Cardiac fibroblast (primary cell): Measurements from ENCODE around the gene PARP3.

Source experiments
- DNase-seq, 2 donors: peaks; one replicate each; pipeline versions ENCODE4 v3.0.0 to v3.0.0-alpha.2; 2010; ENCODE audit warnings: low read depth in 2 of 2
- H3K4me3 ChIP-seq, 2 donors: replicated peaks in 1 of 2; 1 replicate in 1 of 2; 2 replicates in 1 of 2; pipeline ENCODE4 v1.5.1; 2011; ENCODE audit warnings: low read depth in 2 of 2, low read length in 2 of 2, mild to moderate bottlenecking in 2 of 2, moderate library complexity in 1 of 2
- CTCF ChIP-seq: IDR thresholded peaks from one replicate; pipeline ENCODE4 v1.5.1; 2011; ENCODE audit warnings: low read depth, mild to moderate bottlenecking, low read length, inconsistent platforms

PARP3 gene

GRCh38 chr3:51962854-51963530 lies 20.8 kb downstream of the PARP3 start:
- TF ChIP-seq CTCF: no peak
- DNase-seq: peak in 1 of 2 donors; percentile 12
- no peak overlapping the region for H3K4me3 ChIP-seq

- H3K4me3 ChIP-seq: no peak overlapping the region
Measured at GRCh38 chr3:51963951-51964451, 21.8 kb downstream of the PARP3 start.

GRCh38 chr3:51964521-51964920 lies 22.4 kb downstream of the PARP3 start:
- H3K4me3 ChIP-seq: no peak overlapping the region
- no peak for DNase-seq
- TF ChIP-seq CTCF: no peak

More at GRCh38 chr3:51963951-51964451, 21.8 kb downstream of the PARP3 start:
- TF ChIP-seq CTCF: no peak
- DNase-seq: no peak

- no peak overlapping the region for H3K4me3 ChIP-seq
- TF ChIP-seq CTCF: no peak
- DNase-seq: no peak
Measured at GRCh38 chr3:51966016-51966415, 23.9 kb downstream of the PARP3 start.

- DNase-seq: no peak
- peak overlapping the region; percentile 67 to 68 for H3K4me3 ChIP-seq
- TF ChIP-seq CTCF: no peak
Measured at GRCh38 chr3:51966486-51966885, 24.3 kb downstream of the PARP3 start.

GRCh38 chr3:51966922-51967383 lies 24.8 kb downstream of the PARP3 start:
- H3K4me3 ChIP-seq: peak overlapping the region; percentile 67 to 68
- TF ChIP-seq CTCF: no peak
- DNase-seq: no peak
